C4-2B (cell line): ENCODE data around the gene RHEB.

Experiments used
- CTCF ChIP-seq: fragments of 450-650 bp; conservative IDR thresholded peaks from 2 replicates; pipeline ENCODE4 v1.5.1; 2017; ENCODE audit warnings: mild to moderate bottlenecking
- ZFX ChIP-seq: fragments of 450-650 bp; IDR thresholded peaks from 2 replicates; pipeline ENCODE4 v1.6.1; 2017

GRCh38 chr7:151504715-151505326, 14.9 kb downstream of the RHEB start:
- no peak for TF ChIP-seq CTCF
- TF ChIP-seq ZFX, result no peak
